ENCODE results near the gene USP3.

DNA sequence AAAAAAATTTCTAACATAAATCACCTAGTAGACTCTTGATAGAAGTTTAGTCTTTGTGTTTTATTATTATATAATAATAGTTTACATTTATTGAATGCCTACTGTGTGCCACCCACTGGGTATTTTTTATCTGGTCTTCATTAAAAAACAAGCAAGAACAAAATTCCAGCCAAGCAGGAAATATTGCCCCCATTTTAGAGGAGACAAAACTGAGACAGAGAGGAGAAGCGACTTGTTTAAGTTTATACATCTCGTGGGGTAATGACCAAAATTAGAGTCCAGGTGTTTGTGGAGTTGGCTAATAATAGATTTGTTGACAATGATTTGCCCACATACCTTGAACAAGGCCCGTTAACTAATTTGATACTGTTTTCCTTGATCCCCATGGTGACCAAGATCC, 59.7 kb downstream of the USP3 start:
- TF ChIP-seq CTCF (conservative IDR thresholded peaks at IDR 0.05; ENCODE audit: low read length) (no peak), EZH2phosphoT487 (IDR thresholded peaks at IDR 0.05; ENCODE audit: borderline replicate concordance) (no peak)
